ENCODE measurements around the gene LHFPL3. TPM values are rescaled to one million over a fixed set of nuclear protein-coding genes. Genes with fewer than 3 reads are reported as not detected.

The LHFPL3 gene
- total RNA-seq (2022; extraction: Qiagen RNA extraction; ENCODE audit: low read depth), result not detected in 5 replicates

DNA sequence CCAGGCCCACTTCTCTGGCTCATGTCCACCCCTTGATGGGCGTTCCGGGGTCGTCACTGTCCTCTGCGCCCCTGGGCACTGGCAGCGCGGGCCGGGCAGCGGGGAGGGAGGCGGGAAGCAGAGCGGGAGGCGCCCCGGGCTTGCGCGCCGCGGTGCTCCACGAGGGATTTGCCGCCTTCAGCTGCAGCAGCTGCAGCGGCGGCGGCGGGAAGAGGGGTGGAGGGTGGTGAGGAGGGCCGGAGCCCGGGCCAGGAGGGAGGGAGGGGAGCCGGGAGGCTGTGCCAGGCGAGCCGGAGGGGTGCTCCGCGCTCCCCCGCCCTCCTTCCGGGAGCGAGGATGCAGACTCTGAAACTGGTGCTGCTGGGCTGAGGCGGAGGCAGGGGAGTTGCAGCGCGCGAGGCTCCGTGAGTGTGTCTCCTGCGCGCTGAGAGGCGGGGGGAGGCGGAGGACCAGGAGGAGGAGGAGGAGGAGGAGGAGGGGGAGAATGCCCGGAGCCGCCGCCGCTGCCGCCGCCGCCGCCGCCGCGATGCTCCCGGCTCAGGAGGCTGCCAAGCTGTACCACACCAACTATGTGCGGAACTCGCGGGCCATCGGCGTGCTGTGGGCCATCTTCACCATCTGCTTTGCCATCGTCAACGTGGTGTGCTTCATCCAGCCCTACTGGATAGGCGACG lies at the start of gene LHFPL3:
TSS of gene LHFPL3 (plus strand) at position 308 of the 674 bp plus-strand sequence.

Other genes starting within 250 kb of the LHFPL3 start
- 21.4 to 29.6 TPM (median 28.8 TPM) in 5 replicates for gene ORC5, start 120.6 kb upstream of the LHFPL3 start, total RNA-seq (2022; extraction: Qiagen RNA extraction; ENCODE audit: low read depth)

Data from A549 treated with GW870086 at 1 μM for 4 hours (cell line).